Measurements from ENCODE around the gene TSPAN4.

Gene TSPAN4

DNA sequence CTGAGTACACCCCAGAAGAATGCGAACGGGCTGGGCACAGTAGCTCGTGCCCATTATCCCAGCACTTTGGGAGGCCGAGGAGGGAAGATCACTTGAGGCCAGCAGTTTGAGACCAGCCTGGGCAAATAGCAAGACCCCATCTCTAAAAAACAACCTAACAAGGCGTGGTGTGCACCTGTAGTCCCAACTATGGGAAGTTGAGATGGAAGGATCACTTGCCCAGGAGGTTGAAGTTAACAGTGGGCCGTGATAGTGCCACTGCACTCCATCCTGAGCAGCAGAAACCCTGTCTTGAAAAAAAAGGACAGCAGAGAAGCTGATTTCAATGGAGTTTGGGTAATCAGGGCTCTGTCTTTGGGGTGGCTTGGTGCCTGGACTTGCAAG lies 29.6 kb upstream of the TSPAN4 start:
- POLR2A ChIA-PET, result interaction anchor here (0.6 to 11.4 kb wide), 4 partner anchors 15 to 280 kb away, joined by 3 to 202 read pairs (median 4); partner anchors contain the start of genes CD151, CRACR2B and SLC25A22
- TF ChIP-seq ZNF394 (tag by site-specific recombination; IDR thresholded peaks at IDR 0.05; ENCODE audit: borderline replicate concordance) (no peak), ZNF121 (tag by site-specific recombination; IDR thresholded peaks at IDR 0.05) (peak; percentile 94)
- Histone ChIP-seq H3K27ac (ENCODE audit: extremely low read depth, low read depth, low read length) (no peak overlapping the region), H3K4me3 (ENCODE audit: low read depth, low read length) (no peak overlapping the region), H3K4me1 (ENCODE audit: control insufficient read depth, insufficient read depth, low read length) (no peaks in the 10 kb centered on the region), H3K36me3 (ENCODE audit: control insufficient read depth in 2 of 2, insufficient read depth in 1 of 2, low read length in 2 of 2) (peaks cover 4 to 45% of the 10 kb centered on the region in 2 experiments; a peak in 2 of 3 replicates), H3K9me3 (ENCODE audit: control insufficient read depth, insufficient read depth, low read depth, low read length) (no peaks in the 10 kb centered on the region)
- CTCF ChIA-PET, result interaction anchor here (0.6 kb wide), 1 partner anchor 47 kb away, joined by 4 read pairs; no protein-coding TSS in a partner anchor

DNA sequence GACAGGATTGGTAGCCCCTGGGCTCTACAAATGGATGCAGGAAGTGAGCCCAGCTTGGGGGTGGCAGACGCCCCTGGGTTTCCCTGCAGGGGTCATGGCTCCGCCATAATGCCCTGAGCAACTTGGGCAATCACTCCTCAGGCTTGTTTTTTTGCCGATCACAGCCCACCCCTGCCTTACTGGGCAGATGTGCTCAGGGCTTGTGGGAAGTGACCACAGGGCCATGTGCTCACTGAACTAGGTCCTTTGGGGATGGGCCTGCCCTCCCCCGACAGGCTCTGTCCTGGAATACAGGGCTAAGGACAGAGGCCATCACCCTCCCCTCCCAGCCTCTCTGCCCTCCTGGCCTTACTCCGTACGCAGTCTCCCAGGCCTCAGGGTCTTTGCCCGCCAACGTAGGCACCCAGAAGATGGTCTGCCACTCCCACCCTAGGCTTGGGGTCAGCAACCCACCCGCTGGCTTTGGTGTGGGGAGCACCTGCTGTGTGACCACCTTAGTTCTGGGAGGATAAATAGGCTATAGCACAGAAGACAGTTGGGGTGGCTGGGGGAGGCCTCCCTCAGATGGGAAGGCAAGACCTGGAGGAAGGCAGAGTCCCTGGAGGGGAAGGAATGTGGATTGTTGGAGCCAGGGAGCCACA lies 29.1 kb upstream of the TSPAN4 start:
- no peaks in the 10 kb centered on the region for H3K9me3 ChIP-seq (ENCODE audit: control insufficient read depth, insufficient read depth, low read depth, low read length)
- H3K36me3 ChIP-seq (ENCODE audit: control insufficient read depth in 2 of 2, insufficient read depth in 1 of 2, low read length in 2 of 2), result peaks cover 4 to 45% of the 10 kb centered on the region in 2 experiments; a peak in 2 of 3 replicates
- no peaks in the 10 kb centered on the region for H3K4me1 ChIP-seq (ENCODE audit: control insufficient read depth, insufficient read depth, low read length)
- H3K4me3 ChIP-seq (ENCODE audit: low read depth, low read length), result no peak overlapping the region
- no peak for TF ChIP-seq ZNF580 (tag by site-specific recombination; IDR thresholded peaks at IDR 0.05)
- 0 out of 2 replicates have a peak, but pooled peaks have one; percentile 17 for TF ChIP-seq PATZ1 (tag by site-specific recombination; IDR thresholded peaks at IDR 0.05)
- ChIA-PET CTCF (no interaction called here), POLR2A (interaction anchor here (0.6 to 11.4 kb wide), 5 partner anchors 21 to 281 kb away, joined by 3 to 202 read pairs (median 3); partner anchors contain the start of genes CD151 and CRACR2B)
- H3K27ac ChIP-seq (ENCODE audit: extremely low read depth, low read depth, low read length), result no peak overlapping the region

DNA sequence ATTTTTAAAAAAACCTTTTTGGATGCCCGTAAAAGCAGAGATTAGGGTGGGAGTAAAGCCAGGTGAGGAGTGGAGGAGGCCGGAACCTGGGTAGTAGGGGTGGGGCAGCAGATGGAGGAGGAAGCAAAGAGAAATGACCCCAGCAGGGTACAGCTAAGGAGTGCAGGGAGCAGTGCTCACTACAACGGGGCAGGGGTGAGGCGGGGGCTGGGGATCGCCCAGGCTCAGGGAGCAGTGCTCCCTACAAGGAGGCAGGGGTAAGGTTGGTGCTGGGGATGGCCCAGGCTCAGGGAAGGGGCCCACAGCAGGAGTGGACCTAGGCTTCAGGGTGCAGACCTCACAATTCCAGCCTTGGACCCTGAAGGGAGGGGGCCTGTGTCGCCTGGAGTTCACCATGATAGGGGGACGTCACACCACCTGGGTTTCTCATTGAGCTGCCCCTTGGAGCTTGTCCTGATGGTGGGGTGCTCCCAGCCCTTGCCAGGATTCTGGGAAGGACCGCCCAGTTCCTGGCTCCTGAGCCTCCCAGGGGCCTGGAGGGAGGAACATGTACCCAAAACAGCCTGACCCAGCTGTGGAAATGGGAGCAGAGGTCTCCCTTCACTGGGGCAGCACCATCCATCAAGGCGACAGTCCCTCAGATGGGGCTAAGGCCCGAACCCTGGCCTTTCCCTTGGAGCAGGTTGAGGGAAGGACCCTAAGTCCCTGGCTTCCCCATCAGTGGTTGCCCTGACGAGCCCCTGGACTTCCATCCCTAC lies 26.8 kb upstream of the TSPAN4 start:
- POLR2A ChIA-PET, result interaction anchor here (5.2 to 11.4 kb wide), 2 partner anchors 11 to 19 kb away, joined by 42 to 202 read pairs; partner anchors contain the start of genes CD151, CRACR2B and PIDD1
- TF ChIP-seq ZBTB48 (tag by site-specific recombination; IDR thresholded peaks at IDR 0.05) (peak; percentile 59; the same call in 1 of the 2 replicates), KLF16 (tag by site-specific recombination; IDR thresholded peaks at IDR 0.05) (no peak), ZBTB20 (tag by site-specific recombination; IDR thresholded peaks at IDR 0.05) (0 out of 2 replicates have a peak, but pooled peaks have one; percentile 25)
- CTCF ChIA-PET, result interaction anchor here (0.8 kb wide), 1 partner anchor 18 kb away, joined by 4 read pairs; no protein-coding TSS in a partner anchor

DNA sequence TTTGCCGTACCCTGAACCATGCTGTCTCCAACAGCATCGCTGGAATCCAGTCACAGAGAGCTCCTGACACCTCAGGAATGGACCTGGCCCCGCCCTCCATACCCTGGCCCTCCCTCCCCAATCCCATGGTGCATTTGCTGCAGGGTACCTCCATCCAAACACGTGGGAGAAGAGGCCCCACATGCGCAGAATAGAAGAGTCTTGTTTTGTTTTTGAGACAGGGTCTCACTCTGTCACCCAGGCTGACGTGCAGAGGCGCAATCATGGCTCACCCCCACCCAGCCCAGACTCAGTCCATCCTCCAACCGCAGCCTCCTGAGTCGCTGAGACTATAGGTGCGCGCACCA lies 26.2 kb upstream of the TSPAN4 start:
- H3K4me1 ChIP-seq (ENCODE audit: control insufficient read depth, insufficient read depth, low read length), result 0 out of 2 replicates have a peak, but pooled peaks cover 3% of the 10 kb centered on the region
- no peak overlapping the region for H3K4me3 ChIP-seq (ENCODE audit: low read depth, low read length)
- ChIA-PET POLR2A (interaction anchor here (5.2 to 11.4 kb wide), 2 partner anchors 11 to 18 kb away, joined by 42 to 202 read pairs; partner anchors contain the start of genes CD151, CRACR2B and PIDD1), CTCF (interaction anchor here (0.8 to 1.7 kb wide), 2 partner anchors 18 to 24 kb away, joined by 4 to 6 read pairs; no protein-coding TSS in a partner anchor)
- H3K27ac ChIP-seq (ENCODE audit: extremely low read depth, low read depth, low read length), result no peak overlapping the region
- H3K9me3 ChIP-seq (ENCODE audit: control insufficient read depth, insufficient read depth, low read depth, low read length), result no peaks in the 10 kb centered on the region
- peaks cover 4 to 41% of the 10 kb centered on the region in 2 experiments; a peak in 2 of 3 replicates for H3K36me3 ChIP-seq (ENCODE audit: control insufficient read depth in 2 of 2, insufficient read depth in 1 of 2, low read length in 2 of 2)
- TF ChIP-seq ZNF48 (tag by site-specific recombination; IDR thresholded peaks at IDR 0.05) (no peak), ZNF707 (tag by site-specific recombination; IDR thresholded peaks at IDR 0.05) (no peak), ZNF146 (tag by site-specific recombination; IDR thresholded peaks at IDR 0.05) (no peak), ATF2 (tag by site-specific recombination; IDR thresholded peaks at IDR 0.05; ENCODE audit: low read depth) (no peak), ZNF768 (tag by site-specific recombination; IDR thresholded peaks at IDR 0.05) (no peak), ZBTB17 (tag by site-specific recombination; IDR thresholded peaks at IDR 0.05) (no peak), ZNF664 (tag by site-specific recombination; IDR thresholded peaks at IDR 0.05) (no peak), GLI4 (tag by site-specific recombination; IDR thresholded peaks at IDR 0.05) (no peak), ZBTB20 (tag by site-specific recombination; IDR thresholded peaks at IDR 0.05) (0 out of 2 replicates have a peak, but pooled peaks have one; percentile 3), ZNF16 (tag by site-specific recombination; IDR thresholded peaks at IDR 0.05; ENCODE audit: low read depth) (no peak), ZXDB (tag by site-specific recombination; IDR thresholded peaks at IDR 0.05) (no peak), ZNF114 (tag by site-specific recombination; IDR thresholded peaks at IDR 0.05) (no peak), SP2 (tag by site-specific recombination; IDR thresholded peaks at IDR 0.05) (peak; percentile 26; the same call in 1 of the 2 replicates)
- TF ChIP-seq, protein P1, sequence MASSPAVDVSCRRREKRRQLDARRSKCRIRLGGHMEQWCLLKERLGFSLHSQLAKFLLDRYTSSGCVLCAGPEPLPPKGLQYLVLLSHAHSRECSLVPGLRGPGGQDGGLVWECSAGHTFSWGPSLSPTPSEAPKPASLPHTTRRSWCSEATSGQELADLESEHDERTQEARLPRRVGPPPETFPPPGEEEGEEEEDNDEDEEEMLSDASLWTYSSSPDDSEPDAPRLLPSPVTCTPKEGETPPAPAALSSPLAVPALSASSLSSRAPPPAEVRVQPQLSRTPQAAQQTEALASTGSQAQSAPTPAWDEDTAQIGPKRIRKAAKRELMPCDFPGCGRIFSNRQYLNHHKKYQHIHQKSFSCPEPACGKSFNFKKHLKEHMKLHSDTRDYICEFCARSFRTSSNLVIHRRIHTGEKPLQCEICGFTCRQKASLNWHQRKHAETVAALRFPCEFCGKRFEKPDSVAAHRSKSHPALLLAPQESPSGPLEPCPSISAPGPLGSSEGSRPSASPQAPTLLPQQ (tag by site-specific recombination; IDR thresholded peaks at IDR 0.05), result 0 out of 2 replicates have a peak, but pooled peaks have one; percentile 14

More for the DNA sequence above, 26.8 kb upstream of the TSPAN4 start:
- Histone ChIP-seq H3K9me3 (ENCODE audit: control insufficient read depth, insufficient read depth, low read depth, low read length) (no peaks in the 10 kb centered on the region), H3K4me1 (ENCODE audit: control insufficient read depth, insufficient read depth, low read length) (0 out of 2 replicates have a peak, but pooled peaks cover 3% of the 10 kb centered on the region), H3K4me3 (ENCODE audit: low read depth, low read length) (no peak overlapping the region), H3K36me3 (ENCODE audit: control insufficient read depth in 2 of 2, insufficient read depth in 1 of 2, low read length in 2 of 2) (peaks cover 4 to 41% of the 10 kb centered on the region in 2 experiments; a peak in 2 of 3 replicates), H3K27ac (ENCODE audit: extremely low read depth, low read depth, low read length) (no peak overlapping the region)

All from HEK293 (cell line).